ENCODE data around the gene SHC1.

DNA sequence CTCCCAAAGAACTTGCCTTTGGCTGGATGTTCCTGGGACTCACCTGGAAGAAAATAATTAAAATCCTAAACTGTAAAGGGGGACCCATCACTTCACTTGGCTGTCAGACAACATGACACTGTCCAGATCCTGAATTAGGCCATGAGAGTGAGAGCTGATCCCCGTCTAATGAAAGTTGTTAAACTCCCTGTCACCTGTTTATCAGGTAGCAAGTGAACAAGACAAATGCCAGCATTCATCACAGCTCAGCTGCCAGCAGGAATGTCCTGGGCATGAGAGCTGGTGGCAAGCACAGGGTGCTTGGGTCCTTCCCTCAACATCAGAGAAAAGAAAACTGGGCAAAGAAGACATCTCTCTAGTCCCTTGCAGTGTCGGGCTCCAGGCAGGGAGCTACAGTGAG lies 57.8 kb downstream of the SHC1 start:
- TF ChIP-seq, protein P1, sequence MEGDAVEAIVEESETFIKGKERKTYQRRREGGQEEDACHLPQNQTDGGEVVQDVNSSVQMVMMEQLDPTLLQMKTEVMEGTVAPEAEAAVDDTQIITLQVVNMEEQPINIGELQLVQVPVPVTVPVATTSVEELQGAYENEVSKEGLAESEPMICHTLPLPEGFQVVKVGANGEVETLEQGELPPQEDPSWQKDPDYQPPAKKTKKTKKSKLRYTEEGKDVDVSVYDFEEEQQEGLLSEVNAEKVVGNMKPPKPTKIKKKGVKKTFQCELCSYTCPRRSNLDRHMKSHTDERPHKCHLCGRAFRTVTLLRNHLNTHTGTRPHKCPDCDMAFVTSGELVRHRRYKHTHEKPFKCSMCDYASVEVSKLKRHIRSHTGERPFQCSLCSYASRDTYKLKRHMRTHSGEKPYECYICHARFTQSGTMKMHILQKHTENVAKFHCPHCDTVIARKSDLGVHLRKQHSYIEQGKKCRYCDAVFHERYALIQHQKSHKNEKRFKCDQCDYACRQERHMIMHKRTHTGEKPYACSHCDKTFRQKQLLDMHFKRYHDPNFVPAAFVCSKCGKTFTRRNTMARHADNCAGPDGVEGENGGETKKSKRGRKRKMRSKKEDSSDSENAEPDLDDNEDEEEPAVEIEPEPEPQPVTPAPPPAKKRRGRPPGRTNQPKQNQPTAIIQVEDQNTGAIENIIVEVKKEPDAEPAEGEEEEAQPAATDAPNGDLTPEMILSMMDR (IDR thresholded peaks at IDR 0.05; ENCODE audit: low read depth, low read length, poor library complexity, severe bottlenecking), result no peak
- TF ChIP-seq EZH2phosphoT487 (IDR thresholded peaks at IDR 0.05; ENCODE audit: borderline replicate concordance, low read length), result no peak

Data from DOHH2 (cell line).